ENCODE data around the gene PTGDS.

DNA sequence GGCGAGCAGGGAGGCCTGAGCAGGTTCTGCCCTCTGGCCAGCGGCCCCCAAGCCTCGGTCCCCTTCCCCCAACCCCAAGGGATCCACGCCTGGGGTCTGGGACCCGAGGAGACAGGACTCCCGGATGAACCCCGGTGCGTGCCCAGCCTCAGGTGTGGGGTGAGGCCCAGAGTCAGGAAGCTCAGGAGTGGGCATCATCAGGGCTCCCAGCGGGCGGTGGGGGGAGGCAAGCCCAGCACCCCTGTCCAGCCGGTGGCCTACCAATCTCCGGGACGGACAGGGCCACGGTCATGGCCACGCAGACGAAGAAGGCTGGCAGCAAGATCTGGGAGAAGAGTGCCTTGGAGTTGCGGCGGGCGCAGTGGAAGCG is 36.3 kb downstream of the PTGDS start:
- TF ChIP-seq, protein P1, sequence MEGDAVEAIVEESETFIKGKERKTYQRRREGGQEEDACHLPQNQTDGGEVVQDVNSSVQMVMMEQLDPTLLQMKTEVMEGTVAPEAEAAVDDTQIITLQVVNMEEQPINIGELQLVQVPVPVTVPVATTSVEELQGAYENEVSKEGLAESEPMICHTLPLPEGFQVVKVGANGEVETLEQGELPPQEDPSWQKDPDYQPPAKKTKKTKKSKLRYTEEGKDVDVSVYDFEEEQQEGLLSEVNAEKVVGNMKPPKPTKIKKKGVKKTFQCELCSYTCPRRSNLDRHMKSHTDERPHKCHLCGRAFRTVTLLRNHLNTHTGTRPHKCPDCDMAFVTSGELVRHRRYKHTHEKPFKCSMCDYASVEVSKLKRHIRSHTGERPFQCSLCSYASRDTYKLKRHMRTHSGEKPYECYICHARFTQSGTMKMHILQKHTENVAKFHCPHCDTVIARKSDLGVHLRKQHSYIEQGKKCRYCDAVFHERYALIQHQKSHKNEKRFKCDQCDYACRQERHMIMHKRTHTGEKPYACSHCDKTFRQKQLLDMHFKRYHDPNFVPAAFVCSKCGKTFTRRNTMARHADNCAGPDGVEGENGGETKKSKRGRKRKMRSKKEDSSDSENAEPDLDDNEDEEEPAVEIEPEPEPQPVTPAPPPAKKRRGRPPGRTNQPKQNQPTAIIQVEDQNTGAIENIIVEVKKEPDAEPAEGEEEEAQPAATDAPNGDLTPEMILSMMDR (IDR thresholded peaks at IDR 0.05; ENCODE audit: borderline replicate concordance, extremely low read depth, low read length, poor library complexity, severe bottlenecking): no peak
- no peak for TF ChIP-seq EZH2 (IDR thresholded peaks at IDR 0.05; ENCODE audit: borderline replicate concordance, low read depth, low read length, severe bottlenecking)

Measured in DND-41 (cell line).